SH-SY5Y (cell line): ENCODE measurements around the gene AFG3L2.

ENCODE experiments used
- GATA2 ChIP-seq: IDR thresholded peaks from 2 replicates; pipeline ENCODE4 v1.6.1; 2011; ENCODE audit warnings: mild to moderate bottlenecking, low read depth, low read length
- GATA3 ChIP-seq: IDR thresholded peaks from 2 replicates; pipeline ENCODE4 v1.6.1; 2011; ENCODE audit warnings: low read depth, mild to moderate bottlenecking, low read length, moderate library complexity

- TF ChIP-seq GATA2 (no peak), GATA3 (no peak)
Observed at GRCh38 chr18:12352188-12352587, 24.8 kb downstream of the AFG3L2 start.
